ENCODE measurements around the gene NOX3. TPM values are rescaled to one million over a fixed set of nuclear protein-coding genes. Genes with fewer than 3 reads are reported as not detected.
A peak's percentile ranks its signal among the peaks of the same experiment; 100 is the strongest.

NOX3 gene
- total and polyA plus RNA-seq, 2 of the 8 experiments (the other 6 are each of a cell fraction or from before 2014, with no cell fraction given): not detected

- POLR2A ChIA-PET (ENCODE audit: partially characterized antibody): no interaction called here
- H4K20me1 ChIP-seq (replicated peaks in 1 of 2; ENCODE audit: control insufficient read depth in 1 of 2, insufficient read depth in 2 of 2, low read length in 2 of 2): no peaks in the 10 kb centered on the region
- CTCF ChIA-PET (ENCODE audit: partially characterized antibody): interaction anchor here (1.2 kb wide), 1 partner anchor 14 kb away, joined by 6 read pairs; no protein-coding TSS in a partner anchor
- H3K4me1 ChIP-seq (replicated peaks in 1 of 4; ENCODE audit: control insufficient read depth in 3 of 4, insufficient read depth in 4 of 4, low read length in 3 of 4): peaks cover 0 to 3% (median 1%) of the 10 kb centered on the region in 4 experiments; a peak in 3 of 7 replicates
- H2AFZ ChIP-seq (ENCODE audit: low read length): 0 out of 2 replicates have a peak overlapping the region, but pooled peaks have one; percentile 26
- no peaks in the 10 kb centered on the region for H3K36me3 ChIP-seq (ENCODE audit: control insufficient read depth in 2 of 4, insufficient read depth in 4 of 4, low read length in 3 of 4)
- H3K56ac ChIP-seq (replicated peaks; ENCODE audit: insufficient read length, low read depth, low read length): no peak overlapping the region
- H3K23ac ChIP-seq (ENCODE audit: insufficient read length): no peak overlapping the region
- H3K4me3 ChIP-seq (ENCODE audit: extremely low read depth in 1 of 4, insufficient read depth in 2 of 4, low read depth in 3 of 4, low read length in 4 of 4): no peak overlapping the region
- no peak overlapping the region for H2BK20ac ChIP-seq (ENCODE audit: low read length)
- H4K5ac ChIP-seq (ENCODE audit: insufficient read length, low read depth, low read length): no peak overlapping the region
- H2AK5ac ChIP-seq (ENCODE audit: low read depth, low read length): no peak overlapping the region
- H3K4me2 ChIP-seq (ENCODE audit: insufficient read depth in 1 of 2, low read depth in 2 of 2, low read length in 2 of 2): no peak overlapping the region
- 92% methylated on average over 10 of the region's 10 CpGs; no CpG with 5 or more reads in 1 of the 2 experiments for WGBS, 2 experiments (ENCODE audit: extremely low coverage in 1 of 2, insufficient coverage in 1 of 2, insufficient read length in 1 of 2, insufficient replicate concordance in 2 of 2, low coverage in 1 of 2, low lambda C conversion rate in 2 of 2, missing lambda C conversion rate in 1 of 2)
- H4K91ac ChIP-seq (replicated peaks; ENCODE audit: insufficient read length, low read length): no peak overlapping the region
- H3K4ac ChIP-seq (replicated peaks; ENCODE audit: insufficient read length, low read depth, low read length): no peak overlapping the region
- no peak overlapping the region for H2BK120ac ChIP-seq (replicated peaks; ENCODE audit: low read depth, low read length)
- H3K18ac ChIP-seq (ENCODE audit: extremely low read depth, low read length): no peak overlapping the region
- no peak for DNase-seq (ENCODE audit: low read depth in 1 of 2, low spot score in 2 of 2)
- H3K79me1 ChIP-seq (ENCODE audit: low read depth, low read length): no peaks in the 10 kb centered on the region
- no peak overlapping the region for H3K14ac ChIP-seq (ENCODE audit: insufficient read length)
- H3K79me2 ChIP-seq (ENCODE audit: control insufficient read depth in 1 of 2, insufficient read depth in 2 of 2, low read length in 2 of 2): no peaks in the 10 kb centered on the region
- no peak overlapping the region for H2BK15ac ChIP-seq (ENCODE audit: low read length)
- H2BK12ac ChIP-seq (ENCODE audit: low read depth, low read length): no peak overlapping the region; the same call in 1 of the 2 replicates
- no peak overlapping the region for H3K27ac ChIP-seq (ENCODE audit: low read depth, low read length)
- H3K9me3 ChIP-seq (ENCODE audit: insufficient read depth in 2 of 2, low read depth in 1 of 2, low read length in 1 of 2): no peaks in the 10 kb centered on the region
- no peaks in the 10 kb centered on the region; a peak in 1 of 7 replicates for H3K27me3 ChIP-seq (replicated peaks in 1 of 4; ENCODE audit: control insufficient read depth in 3 of 4, extremely low read depth in 1 of 4, insufficient read depth in 3 of 4, low read length in 3 of 4)
- no peak for FAIRE-seq
- H4K8ac ChIP-seq (ENCODE audit: extremely low read depth, insufficient read depth, low read length): no peak overlapping the region
- no peak overlapping the region for H3K9ac ChIP-seq (replicated peaks in 1 of 4; ENCODE audit: extremely low read depth in 1 of 4, low read depth in 3 of 4, low read length in 3 of 4)
- H2BK5ac ChIP-seq (ENCODE audit: low read depth, low read length): no peak overlapping the region
- H3K23me2 ChIP-seq (ENCODE audit: low read depth, low read length): no peaks in the 10 kb centered on the region
- TF ChIP-seq SRF (IDR thresholded peaks at IDR 0.05; ENCODE audit: low read depth, low read length) (no peak), JUN (IDR thresholded peaks at IDR 0.05; ENCODE audit: low read depth, low read length) (no peak), RNF2 (IDR thresholded peaks at IDR 0.05; ENCODE audit: borderline replicate concordance, low read depth, low read length, missing control alignments, poor library complexity, severe bottlenecking) (no peak), JUND (IDR thresholded peaks at IDR 0.05; ENCODE audit: low read length) (no peak), RAD21 (IDR thresholded peaks at IDR 0.05 in 1 of 2, conservative IDR thresholded peaks at IDR 0.05 in 1 of 2; ENCODE audit: low read depth in 2 of 2, low read length in 2 of 2) (no peak), PHF8 (conservative IDR thresholded peaks at IDR 0.05; ENCODE audit: low read depth, low read length) (no peak), KDM4A (IDR thresholded peaks at IDR 0.05; ENCODE audit: low read depth, low read length, severe bottlenecking) (no peak), CTCF (IDR thresholded peaks at IDR 0.05; ENCODE audit: control extremely low read depth in 1 of 3, insufficient read depth in 1 of 3, low read depth in 1 of 3, low read length in 3 of 3) (no peak)
- TF ChIP-seq, protein P1, sequence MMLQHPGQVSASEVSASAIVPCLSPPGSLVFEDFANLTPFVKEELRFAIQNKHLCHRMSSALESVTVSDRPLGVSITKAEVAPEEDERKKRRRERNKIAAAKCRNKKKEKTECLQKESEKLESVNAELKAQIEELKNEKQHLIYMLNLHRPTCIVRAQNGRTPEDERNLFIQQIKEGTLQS (IDR thresholded peaks at IDR 0.05; ENCODE audit: insufficient read depth, low read depth, low read length): no peak
Measured at GRCh38 chr6:155422635-155423034, 33.0 kb downstream of the NOX3 start.
